Chondrocyte (in vitro differentiated cells): Measurements from ENCODE around the gene GBE1. TPM values are rescaled to one million over a fixed set of nuclear protein-coding genes. Genes with fewer than 3 reads are reported as not detected.

Experiments
- DNase-seq: peaks from one replicate; pipeline ENCODE4 v3.0.0; 2021; ENCODE audit warnings: mixed read lengths, low spot score
- H3K27ac Mint-ChIP-seq: one replicate; pipeline ENCODE4 v1.8.0; 2021; ENCODE audit warnings: mild to moderate bottlenecking, moderate library complexity, mixed read lengths; ENCODE audit not compliant: unreplicated experiment
- H3K27me3 Mint-ChIP-seq: 2 replicates; pipeline ENCODE4 v1.8.0; 2021; ENCODE audit warnings: low read depth, mixed read lengths
- H3K36me3 Mint-ChIP-seq: 2 replicates; pipeline ENCODE4 v1.8.0; 2021; ENCODE audit warnings: low read depth, mixed read lengths
- H3K4me1 Mint-ChIP-seq: 2 replicates; pipeline ENCODE4 v1.8.0; 2021; ENCODE audit warnings: low read depth, mild to moderate bottlenecking, mixed read lengths
- H3K4me3 Mint-ChIP-seq: one replicate; pipeline ENCODE4 v1.8.0; 2021; ENCODE audit warnings: mild to moderate bottlenecking, moderate library complexity, mixed read lengths; ENCODE audit not compliant: unreplicated experiment
- H3K9me3 Mint-ChIP-seq: 2 replicates; pipeline ENCODE4 v1.8.0; 2021; ENCODE audit warnings: low read depth, mixed read lengths
- total RNA-seq: library from RNA; stranded (reverse); gene quantifications from 3 replicates; pipeline ENCODE4 v1.2.1, GENCODE V29; 2021
- TF ChIP-seq, protein P1 (sequence below): fragments of 200-600 bp; sonication (generic); IDR thresholded peaks from 2 replicates; pipeline ENCODE4 v1.5.0; 2021; ENCODE audit warnings: antibody characterized with exemption, mild to moderate bottlenecking, moderate library complexity

The GBE1 gene
- total RNA-seq, 1 donor from 2014 or later = 53.8 TPM

GRCh38 chr3:81707996-81708395 lies 53.4 kb downstream of the GBE1 start:
- DNase-seq = no peak
- Mint-ChIP-seq H3K9me3 (no peaks in the 10 kb centered on the region), H3K4me3 (no peak overlapping the region), H3K36me3 (no peaks in the 10 kb centered on the region), H3K27ac (no peak overlapping the region), H3K4me1 (peaks cover 16% of the 10 kb centered on the region), H3K27me3 (no peaks in the 10 kb centered on the region)
- TF ChIP-seq, protein P1, sequence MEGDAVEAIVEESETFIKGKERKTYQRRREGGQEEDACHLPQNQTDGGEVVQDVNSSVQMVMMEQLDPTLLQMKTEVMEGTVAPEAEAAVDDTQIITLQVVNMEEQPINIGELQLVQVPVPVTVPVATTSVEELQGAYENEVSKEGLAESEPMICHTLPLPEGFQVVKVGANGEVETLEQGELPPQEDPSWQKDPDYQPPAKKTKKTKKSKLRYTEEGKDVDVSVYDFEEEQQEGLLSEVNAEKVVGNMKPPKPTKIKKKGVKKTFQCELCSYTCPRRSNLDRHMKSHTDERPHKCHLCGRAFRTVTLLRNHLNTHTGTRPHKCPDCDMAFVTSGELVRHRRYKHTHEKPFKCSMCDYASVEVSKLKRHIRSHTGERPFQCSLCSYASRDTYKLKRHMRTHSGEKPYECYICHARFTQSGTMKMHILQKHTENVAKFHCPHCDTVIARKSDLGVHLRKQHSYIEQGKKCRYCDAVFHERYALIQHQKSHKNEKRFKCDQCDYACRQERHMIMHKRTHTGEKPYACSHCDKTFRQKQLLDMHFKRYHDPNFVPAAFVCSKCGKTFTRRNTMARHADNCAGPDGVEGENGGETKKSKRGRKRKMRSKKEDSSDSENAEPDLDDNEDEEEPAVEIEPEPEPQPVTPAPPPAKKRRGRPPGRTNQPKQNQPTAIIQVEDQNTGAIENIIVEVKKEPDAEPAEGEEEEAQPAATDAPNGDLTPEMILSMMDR = no peak

GRCh38 chr3:81702126-81702525 lies 59.3 kb downstream of the GBE1 start:
- H3K9me3 Mint-ChIP-seq = no peaks in the 10 kb centered on the region
- no peaks in the 10 kb centered on the region for H3K27me3 Mint-ChIP-seq
- TF ChIP-seq, protein P1 = no peak
- H3K36me3 Mint-ChIP-seq = peaks cover 7% of the 10 kb centered on the region
- no peak for DNase-seq
- H3K4me1 Mint-ChIP-seq = peaks cover 6% of the 10 kb centered on the region
- H3K4me3 Mint-ChIP-seq = no peak overlapping the region
- H3K27ac Mint-ChIP-seq = no peak overlapping the region

DNA sequence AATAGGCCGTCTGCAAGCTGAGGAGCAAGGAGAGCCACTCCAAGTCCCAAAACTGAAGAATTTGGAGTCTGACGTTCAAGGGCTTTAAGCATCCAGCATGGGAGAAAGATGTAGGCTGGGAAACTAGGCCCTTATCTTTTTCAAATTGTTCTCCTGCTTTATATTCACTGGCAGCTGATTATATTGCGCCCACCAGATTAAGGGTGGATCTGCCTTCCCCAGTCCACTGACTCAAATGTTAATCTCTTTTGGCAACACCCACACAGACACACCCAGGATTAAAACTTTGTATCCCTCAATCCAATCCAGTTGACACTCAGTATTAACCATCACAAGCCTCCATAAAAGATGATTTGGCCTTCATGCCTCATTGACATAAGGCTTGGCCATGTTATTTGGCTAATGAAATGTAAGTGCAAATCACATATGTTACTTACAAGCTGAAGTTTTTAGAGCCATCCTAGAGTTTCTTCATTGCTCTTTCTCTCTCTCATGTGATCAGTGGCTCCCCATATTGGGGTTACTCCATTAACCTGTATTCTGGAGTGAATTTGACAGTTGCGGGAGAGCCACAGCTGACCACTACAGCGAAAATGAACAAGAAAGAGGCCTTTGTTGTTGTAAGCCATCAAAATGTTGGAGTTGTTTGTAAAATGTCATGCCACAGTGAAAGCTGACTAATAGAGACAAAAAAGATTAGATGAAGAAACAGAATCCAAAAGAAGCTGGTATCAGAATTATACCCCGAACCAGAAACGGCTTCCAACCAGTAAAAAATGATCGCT lies 61.7 kb downstream of the GBE1 start:
- TF ChIP-seq, protein P1 = no peak
- no peak for DNase-seq
- Mint-ChIP-seq H3K4me1 (no peaks in the 10 kb centered on the region), H3K9me3 (no peaks in the 10 kb centered on the region), H3K27ac (no peak overlapping the region), H3K27me3 (no peaks in the 10 kb centered on the region), H3K36me3 (peaks cover 8% of the 10 kb centered on the region), H3K4me3 (no peak overlapping the region)

DNA sequence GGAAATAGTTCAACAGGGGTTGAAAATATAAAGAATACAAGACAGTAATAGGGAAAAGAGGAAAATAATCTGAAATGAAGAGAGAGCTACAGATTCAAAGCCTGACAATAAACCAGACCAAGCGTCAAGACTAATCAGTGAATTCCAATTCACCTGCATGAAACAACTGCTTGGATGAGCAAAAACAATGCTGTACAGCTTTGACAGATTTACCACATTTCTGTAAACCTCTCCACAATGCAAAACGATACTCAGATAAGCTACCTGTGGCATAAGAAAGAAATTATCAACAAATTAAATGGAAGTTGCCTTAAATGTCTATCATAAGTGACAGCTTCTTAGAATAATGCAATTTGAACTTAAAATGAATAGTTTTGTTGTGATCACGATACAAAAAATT lies 65.4 kb downstream of the GBE1 start:
- peaks cover 8% of the 10 kb centered on the region for H3K36me3 Mint-ChIP-seq
- TF ChIP-seq, protein P1 = no peak
- no peaks in the 10 kb centered on the region for H3K4me1 Mint-ChIP-seq
- no peaks in the 10 kb centered on the region for H3K27me3 Mint-ChIP-seq
- no peaks in the 10 kb centered on the region for H3K9me3 Mint-ChIP-seq
- no peak for DNase-seq
- no peak overlapping the region for H3K4me3 Mint-ChIP-seq
- H3K27ac Mint-ChIP-seq = no peak overlapping the region

DNA sequence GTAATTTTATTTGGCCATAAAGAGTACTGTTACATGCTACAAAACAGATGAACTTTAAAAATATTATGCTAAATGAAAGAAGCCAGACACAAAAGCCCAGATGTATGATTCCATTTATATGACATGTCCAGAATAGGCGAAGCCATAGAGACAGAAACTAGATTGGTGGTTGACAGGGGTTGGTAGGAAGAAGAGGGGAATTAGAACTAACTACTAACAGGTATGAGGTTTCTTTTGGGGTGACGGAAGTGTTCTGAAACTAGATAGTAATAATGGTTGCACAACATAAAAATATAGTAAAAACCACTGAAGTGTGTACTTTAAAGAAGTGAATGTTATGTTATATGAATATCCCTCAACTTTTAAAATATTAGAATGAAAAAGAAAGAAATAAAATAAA lies 66.1 kb downstream of the GBE1 start:
- TF ChIP-seq, protein P1 = no peak
- Mint-ChIP-seq H3K27ac (no peak overlapping the region), H3K27me3 (no peaks in the 10 kb centered on the region), H3K36me3 (peaks cover 8% of the 10 kb centered on the region), H3K9me3 (no peaks in the 10 kb centered on the region), H3K4me1 (no peaks in the 10 kb centered on the region), H3K4me3 (no peak overlapping the region)
- no peak for DNase-seq
